ENCODE results near the gene ANKS4B. TPM values are rescaled to one million over a fixed set of nuclear protein-coding genes. Genes with fewer than 3 reads are reported as not detected.

ANKS4B gene
- total RNA-seq, 4 donors from 2014 or later, result 0.20 TPM; not detected in 3

- no peak for DNase-seq (ENCODE audit: low spot score in 2 of 2)
- H3K27me3 ChIP-seq, result peaks cover 0 to 1% of the 10 kb centered on the region in 2 donors
- WGBS, 2 donors, result 73 to 77% methylated on average over 7 of the region's 7 CpGs
Measured at GRCh38 chr16:21218153-21218552, 15.3 kb upstream of the ANKS4B start.

DNA sequence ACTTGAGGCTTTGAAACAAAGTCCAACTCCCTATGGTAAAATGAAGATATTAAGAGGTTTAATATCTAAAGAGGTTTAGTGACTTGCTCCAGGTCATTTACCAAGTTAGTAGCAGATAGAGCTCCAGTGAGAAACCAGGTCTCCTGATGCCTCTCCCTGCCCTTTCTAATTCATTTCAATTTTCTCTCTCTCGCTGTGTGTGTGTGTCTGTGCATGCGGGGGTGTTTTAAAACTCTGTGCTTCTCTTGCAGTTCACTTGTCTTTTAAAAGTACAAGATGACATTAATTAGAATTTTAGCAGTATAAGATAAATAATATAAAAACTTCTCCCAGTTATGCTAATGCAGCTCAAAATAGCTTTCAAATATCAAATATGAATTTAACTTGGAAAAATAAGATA, 13.9 kb upstream of the ANKS4B start:
- no peaks in the 10 kb centered on the region for H3K4me1 ChIP-seq
- no peaks in the 10 kb centered on the region for H3K9me3 ChIP-seq
- 96 to 97% methylated on average over 2 of the region's 2 CpGs for WGBS, 2 donors
- no peaks in the 10 kb centered on the region for H3K27me3 ChIP-seq
- TF ChIP-seq POLR2A (IDR thresholded peaks at IDR 0.05) (no peak), CTCF (IDR thresholded peaks at IDR 0.05) (no peak), EP300 (IDR thresholded peaks at IDR 0.05) (no peak)
- H3K27ac ChIP-seq, result no peak overlapping the region
- no peaks in the 10 kb centered on the region for H3K36me3 ChIP-seq
- no peak overlapping the region for H3K4me3 ChIP-seq
- DNase-seq (ENCODE audit: low spot score in 2 of 2), result no peak

More at GRCh38 chr16:21218153-21218552, 15.3 kb upstream of the ANKS4B start:
- TF ChIP-seq POLR2A (IDR thresholded peaks at IDR 0.05) (no peak), CTCF (IDR thresholded peaks at IDR 0.05) (no peak), EP300 (IDR thresholded peaks at IDR 0.05) (no peak)
- H3K36me3 ChIP-seq, result no peaks in the 10 kb centered on the region
- no peaks in the 10 kb centered on the region for H3K9me3 ChIP-seq
- H3K4me1 ChIP-seq, result no peaks in the 10 kb centered on the region
- no peak overlapping the region for H3K4me3 ChIP-seq
- H3K27ac ChIP-seq, result no peak overlapping the region

DNA sequence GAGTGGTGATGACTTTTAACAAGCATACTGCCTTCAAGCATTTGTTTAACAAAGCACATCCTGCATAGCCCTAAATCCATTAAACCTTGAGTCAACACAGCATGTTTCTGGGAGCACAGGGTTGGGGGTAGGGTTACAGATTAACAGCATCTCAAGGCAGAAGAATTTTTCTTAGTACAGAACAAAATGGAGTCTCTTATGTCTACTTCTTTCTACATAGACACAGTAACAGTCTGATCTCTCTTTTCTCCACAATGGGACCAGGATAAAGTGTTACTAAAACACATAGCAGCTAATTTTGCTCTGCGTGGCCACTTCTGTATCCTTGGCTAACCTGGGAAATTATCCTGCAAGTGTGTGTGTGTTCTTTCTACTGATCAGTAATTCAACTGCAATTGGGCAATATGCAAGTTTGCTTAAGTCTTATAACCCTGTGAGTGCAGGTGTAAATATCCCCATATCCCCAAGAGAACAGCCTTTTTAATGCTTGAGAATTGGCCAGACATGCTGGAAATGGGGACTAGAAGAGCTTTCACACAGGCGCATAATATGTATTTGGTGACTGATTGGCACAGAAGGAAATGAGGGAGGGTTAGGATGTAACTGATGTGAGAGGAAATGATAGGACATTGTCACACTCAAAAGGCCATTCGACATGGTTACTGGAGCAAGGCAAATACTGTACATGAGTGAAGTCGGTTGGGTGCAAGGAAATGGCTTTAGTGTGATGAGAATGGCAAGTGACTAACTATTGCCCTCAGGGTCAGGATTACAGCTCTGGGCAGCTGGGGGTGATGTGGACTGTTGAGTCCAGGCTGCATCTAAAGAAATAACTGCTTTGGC, 10.8 kb upstream of the ANKS4B start:
- WGBS, 2 donors, result 52 to 54% methylated on average over 4 of the region's 4 CpGs
- Histone ChIP-seq H3K36me3 (no peaks in the 10 kb centered on the region), H3K4me1 (peaks cover 0 to 4% (median 0%) of the 10 kb centered on the region in 4 donors), H3K27me3 (no peaks in the 10 kb centered on the region), H3K4me3 (no peak overlapping the region), H3K9me3 (no peaks in the 10 kb centered on the region), H3K27ac (no peak overlapping the region)
- TF ChIP-seq CTCF (IDR thresholded peaks at IDR 0.05) (no peak), POLR2A (IDR thresholded peaks at IDR 0.05) (no peak), EP300 (IDR thresholded peaks at IDR 0.05) (no peak)
- no peak for DNase-seq (ENCODE audit: low spot score in 2 of 2)

GRCh38 chr16:21223787-21224186, 9.7 kb upstream of the ANKS4B start:
- 75 to 82% methylated on average over 9 of the region's 9 CpGs for WGBS, 2 donors
- peaks cover 0 to 6% (median 0%) of the 10 kb centered on the region in 4 donors for H3K4me1 ChIP-seq
- no peaks in the 10 kb centered on the region for H3K36me3 ChIP-seq
- H3K9me3 ChIP-seq, result no peaks in the 10 kb centered on the region
- TF ChIP-seq POLR2A (IDR thresholded peaks at IDR 0.05) (no peak), CTCF (IDR thresholded peaks at IDR 0.05) (no peak), EP300 (IDR thresholded peaks at IDR 0.05) (no peak)
- no peak for DNase-seq (ENCODE audit: low spot score in 2 of 2)
- H3K27ac ChIP-seq, result no peak overlapping the region
- H3K4me3 ChIP-seq, result no peak overlapping the region
- H3K27me3 ChIP-seq, result no peaks in the 10 kb centered on the region

- H3K9me3 ChIP-seq, result no peaks in the 10 kb centered on the region
- no peak overlapping the region for H3K4me3 ChIP-seq
- no peak for DNase-seq (ENCODE audit: low spot score in 2 of 2)
- no peaks in the 10 kb centered on the region for H3K27me3 ChIP-seq
- TF ChIP-seq EP300 (IDR thresholded peaks at IDR 0.05) (no peak), POLR2A (IDR thresholded peaks at IDR 0.05) (no peak), CTCF (IDR thresholded peaks at IDR 0.05) (no peak)
- no peaks in the 10 kb centered on the region for H3K36me3 ChIP-seq
- H3K4me1 ChIP-seq, result peaks cover 0 to 6% (median 0%) of the 10 kb centered on the region in 4 donors
- no peak overlapping the region for H3K27ac ChIP-seq
- WGBS, 2 donors, result 46 to 58% methylated on average over 2 of the region's 2 CpGs
Measured at GRCh38 chr16:21224800-21225199, 8.7 kb upstream of the ANKS4B start.
